Measurements from ENCODE around the gene PDIA2.
"Not testable (repeated sequence)": the region's sequence is repeated elsewhere in the genome, so short reads cannot be mapped to it uniquely, and the experiment has no call there.

Gene PDIA2

DNA sequence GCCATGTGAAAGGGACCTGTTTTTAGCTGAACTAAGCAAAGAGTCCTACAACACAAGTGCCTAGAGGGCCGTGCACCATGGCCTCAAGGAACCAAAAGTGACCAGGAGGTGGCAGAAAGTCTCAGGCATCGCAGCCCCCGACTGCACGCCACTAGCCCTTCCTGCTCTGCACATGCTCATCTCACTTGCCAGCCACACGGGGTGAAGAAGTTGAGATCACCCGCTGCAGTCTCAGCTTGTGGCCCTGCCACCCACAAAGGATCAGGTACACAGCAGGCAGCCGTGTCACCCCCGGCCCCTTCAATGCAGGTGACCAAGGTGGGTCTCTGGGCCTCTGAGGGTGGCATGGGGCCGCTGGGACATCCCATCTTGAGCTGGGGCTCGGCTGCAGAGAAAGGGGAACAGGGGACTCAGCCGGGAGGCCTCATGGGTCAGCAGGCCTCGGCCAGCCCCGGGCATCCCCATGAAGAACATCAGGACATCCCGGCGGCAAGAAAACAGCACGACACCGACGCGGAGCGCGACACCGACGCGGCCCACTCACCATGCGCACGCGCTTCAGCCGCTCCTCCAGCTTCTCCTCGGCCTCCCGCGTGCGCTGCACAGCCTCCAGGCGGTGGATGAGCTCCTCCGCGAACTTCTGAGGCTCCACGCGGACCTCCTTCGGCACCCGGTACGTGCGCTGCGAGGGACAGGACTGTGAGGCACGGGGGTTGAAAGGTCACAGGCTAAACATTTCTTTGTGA is 21.0 kb downstream of the PDIA2 start:
- DNase-seq, result peak; percentile 40

DNA sequence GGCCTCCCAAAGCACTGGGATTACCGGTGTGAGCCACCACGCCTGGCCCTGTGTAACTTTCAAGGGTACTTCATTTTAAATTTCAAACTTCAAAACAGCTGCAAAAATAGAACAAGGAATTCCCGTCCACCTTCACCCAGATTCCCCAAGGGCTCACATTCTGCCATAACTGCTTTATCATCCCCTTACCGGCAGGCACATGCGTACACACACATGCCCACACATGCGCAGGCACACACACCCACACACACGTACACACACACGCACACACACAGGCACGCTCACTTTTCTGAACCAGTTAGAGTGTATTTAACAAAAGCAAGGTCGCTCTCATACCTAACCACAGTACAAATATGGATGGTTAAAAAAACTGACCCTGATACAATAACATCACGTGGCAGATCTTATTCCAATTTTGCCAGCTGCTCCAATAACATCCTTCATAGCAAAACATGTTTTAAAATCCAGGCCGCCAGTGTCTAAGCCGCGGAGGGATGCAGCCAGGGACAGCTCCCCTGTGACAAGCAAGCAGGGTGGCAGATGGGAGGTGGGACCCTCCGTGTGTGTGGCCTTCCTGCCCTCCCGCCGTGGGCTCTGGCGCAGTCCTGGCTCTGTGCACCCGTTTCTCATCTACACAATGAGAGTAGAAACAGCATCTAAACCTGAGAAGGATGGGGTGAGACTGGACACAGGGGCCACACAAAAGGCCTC is 23.1 kb downstream of the PDIA2 start:
- DNase-seq, result no peak

DNA sequence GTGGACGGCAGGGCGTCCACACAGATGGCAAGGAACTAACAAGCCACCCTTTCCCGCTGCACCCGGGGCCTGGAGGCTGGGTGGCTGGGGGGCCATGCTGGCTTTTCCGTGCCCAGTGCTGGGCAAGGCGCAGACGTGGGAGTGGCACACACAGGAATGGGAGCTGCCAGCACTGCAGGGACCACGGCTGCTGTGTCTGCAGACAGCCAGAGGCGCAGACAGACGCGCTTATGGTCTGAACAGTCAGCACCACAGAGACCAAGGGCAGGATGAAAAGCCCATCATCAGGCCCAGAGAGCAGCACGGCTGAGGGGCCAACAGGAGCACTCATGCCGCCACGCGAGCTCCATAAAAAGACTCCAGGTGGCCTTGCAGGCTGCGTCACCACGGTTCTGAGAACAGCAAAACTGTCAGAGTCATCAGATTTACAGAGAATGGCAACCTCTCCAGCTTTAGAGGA is 24.0 kb downstream of the PDIA2 start:
- DNase-seq, result no peak

DNA sequence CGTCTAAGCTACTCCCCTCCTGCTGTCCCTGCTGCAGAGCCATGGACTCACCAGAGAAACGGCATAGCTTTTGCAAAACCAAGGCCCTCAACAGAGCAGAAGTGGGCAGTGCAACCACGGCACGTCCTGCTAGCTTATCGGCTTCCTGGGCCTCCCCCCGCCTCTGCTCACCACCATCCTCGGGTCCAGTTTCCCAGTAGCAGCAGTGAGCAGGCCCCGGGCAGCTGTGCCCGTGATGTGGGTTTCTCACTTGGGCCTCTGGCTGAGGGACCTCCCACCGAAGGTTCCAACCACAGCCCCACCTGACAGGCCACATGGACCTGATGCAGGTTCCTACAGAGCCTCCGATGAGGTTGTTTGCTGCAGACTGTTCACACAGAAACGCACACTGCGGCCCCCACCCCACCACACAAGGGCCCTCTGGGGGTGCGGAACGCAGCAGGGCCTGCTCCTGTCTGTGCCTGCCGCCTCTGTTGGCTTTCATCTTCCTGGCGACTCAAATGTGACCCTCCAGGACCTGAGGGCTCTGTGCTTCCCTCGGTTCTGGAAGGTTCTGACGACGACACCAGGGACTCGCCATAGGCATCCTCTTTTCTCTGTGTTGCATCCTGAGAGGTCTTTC is 24.8 kb downstream of the PDIA2 start:
- DNase-seq, result no peak

DNA sequence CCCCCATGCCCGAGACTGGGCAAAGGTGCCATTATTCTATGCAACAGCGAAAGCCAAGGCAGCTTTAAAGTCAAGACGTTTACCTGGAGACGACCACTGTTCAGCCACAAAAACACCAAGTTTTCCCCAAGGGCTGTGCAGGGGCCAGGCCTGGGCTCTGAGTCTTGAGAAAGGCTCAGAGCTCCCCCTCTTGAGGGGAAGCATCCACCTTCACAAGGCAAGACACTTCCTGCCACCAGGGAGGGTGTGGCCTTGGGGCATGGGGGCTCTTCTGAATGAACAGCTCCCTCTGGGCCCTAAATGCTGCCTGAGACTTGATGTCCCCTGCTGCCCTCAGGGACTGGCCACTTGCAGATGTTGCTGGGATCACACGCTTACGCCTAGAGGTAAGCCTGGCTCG is 26.5 kb downstream of the PDIA2 start:
- DNase-seq, result peak; percentile 40

DNA sequence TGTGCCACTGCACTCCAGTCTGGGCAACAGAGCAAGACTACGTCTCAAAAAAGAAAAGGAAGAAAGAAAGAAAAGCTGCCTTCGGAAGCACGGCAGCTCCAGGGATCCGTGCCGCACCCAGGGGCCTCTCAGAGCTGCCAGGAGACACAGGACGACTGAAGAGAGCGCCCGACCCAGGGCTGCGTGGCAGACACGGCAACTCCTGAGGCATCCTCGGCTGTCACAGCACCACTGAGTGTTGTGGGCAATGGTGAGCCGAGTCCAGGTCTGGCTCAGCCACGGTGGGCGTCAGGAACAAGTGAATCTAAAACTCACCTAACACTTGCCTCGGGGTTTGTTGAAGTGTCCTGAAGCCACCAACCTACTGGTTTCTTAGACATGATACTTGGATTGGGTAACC is 28.8 kb downstream of the PDIA2 start:
- no peak for DNase-seq

DNA sequence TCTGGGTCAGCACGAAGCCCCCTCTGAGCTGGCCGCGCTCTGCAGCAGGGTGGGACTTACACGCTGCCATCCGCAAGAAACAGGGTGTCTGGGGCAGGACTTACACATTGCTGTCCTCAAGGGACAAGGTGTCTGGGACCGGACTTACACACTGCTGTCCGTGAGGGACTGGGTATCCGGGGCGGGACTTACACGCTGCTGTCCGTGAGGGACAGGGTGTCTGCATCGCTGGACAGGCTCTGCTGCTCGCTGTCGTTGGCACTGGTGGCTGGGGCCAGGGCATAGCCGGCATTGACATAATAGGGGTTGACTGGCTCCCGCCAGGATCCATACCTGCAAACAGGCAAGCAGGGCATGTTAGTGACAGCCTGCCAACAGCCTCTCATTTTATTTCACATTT is 31.4 kb downstream of the PDIA2 start:
- DNase-seq, result no peak

DNA sequence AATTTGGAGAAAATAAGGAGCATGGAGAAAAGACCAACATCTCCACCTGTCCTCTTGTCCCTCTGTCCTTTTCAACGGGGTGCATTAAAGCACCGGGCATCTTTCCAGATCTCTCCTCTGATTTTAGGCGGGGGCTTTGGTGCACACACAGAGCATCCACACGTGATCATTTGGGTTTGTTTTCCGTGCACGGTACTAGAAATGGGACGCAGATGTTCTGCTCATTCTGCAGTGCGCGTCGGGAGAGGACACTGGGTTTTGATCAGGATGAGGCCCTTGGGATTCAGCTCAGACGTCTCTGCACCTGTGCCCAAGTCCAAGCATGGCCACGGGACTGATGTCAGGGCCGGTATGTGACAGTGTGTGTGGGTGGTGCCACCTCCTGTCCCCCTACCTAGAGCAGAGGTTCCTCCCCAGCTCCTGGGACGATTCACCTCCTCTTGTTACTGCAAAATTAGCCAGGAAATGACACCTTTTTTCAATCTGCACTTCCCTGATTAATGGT is 31.9 kb downstream of the PDIA2 start:
- DNase-seq, result no peak

DNA sequence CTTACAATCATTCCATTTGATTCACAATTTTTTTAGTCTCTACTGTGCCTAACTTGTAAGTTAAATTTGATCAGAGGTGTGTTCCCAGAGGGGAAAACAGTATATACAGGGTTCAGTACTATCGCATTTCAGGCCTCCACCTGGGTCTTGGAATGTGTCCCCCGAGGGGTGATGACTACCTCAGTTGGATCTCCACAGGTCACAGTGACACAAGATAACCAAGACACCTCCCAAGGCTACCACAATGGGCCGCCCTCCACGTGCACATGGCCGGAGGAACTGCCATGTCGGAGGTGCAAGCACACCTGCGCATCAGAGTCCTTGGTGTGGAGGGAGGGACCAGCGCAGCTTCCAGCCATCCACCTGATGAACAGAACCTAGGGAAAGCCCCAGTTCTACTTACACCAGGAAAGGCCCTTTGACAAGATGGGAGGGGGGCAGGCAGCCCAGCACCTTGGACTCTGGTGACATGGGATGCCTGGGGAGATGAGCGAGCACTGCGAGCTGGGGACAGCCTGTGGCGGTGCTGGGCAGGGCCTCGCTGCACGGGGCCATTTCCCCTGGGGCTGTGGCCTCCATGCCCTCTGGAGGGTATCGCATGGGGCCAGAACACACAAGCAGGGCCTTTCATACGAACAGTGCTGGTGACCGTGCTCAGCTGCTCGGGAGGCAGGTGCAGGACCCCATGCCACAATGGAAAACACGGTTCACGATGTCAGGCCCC is 33.9 kb downstream of the PDIA2 start:
- DNase-seq, result no peak

DNA sequence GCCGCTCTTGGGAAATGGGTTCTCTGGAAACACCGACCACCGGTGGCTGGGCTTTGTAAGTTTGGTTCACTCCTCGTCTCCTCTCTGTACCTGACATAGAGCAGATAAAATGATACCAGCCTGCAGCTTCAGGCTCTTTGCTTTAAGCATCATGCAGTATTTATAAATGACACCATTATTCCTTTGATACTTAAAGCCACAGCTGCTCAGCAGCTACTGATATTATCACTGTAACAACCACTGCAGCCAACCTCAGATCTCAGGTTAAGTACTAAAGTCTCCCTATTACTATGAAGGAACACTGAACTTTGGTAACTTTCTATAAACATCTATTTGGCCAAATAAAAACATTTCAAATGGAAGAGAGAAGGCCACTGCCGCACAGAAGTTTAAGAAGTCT is 34.6 kb downstream of the PDIA2 start:
- DNase-seq, result no peak

DNA sequence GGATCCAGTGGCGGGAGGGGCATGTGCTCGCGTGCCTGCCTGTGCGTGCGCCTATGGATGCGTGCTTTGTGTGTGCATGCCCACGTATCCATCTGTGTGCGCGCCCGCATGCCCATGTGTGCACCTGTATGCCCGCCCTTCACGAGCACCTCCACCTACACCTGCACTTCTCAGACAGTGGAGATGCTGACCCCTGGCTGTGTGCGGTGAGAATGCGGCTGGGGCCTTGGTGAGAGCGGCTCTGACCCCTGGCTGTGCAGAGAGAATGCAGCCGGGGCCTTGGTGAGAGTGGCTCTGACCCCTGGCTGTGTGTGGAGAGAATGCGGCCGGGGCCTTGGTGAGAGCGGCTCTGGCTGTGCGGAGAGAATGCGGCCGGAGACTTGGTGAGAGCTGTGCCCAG is 35.7 kb downstream of the PDIA2 start:
- no peak for DNase-seq

DNA sequence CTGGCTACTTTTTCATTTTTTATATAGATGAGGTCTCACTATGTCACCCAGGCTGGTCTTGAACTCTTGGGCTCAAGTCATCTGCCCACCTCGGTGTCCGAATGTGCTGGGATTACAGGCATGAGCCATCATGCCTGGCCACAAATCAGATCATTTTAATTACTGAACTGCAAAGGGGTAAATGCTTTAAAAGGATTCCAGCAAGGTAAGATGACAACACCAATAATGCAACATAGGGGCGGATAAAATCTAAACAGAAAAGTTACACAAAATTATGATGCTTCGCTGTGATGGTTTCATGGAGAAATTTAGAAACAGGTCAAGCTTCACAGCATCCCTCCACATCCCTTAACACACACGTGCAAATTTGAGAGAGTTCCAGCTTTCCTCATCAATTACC is 37.2 kb downstream of the PDIA2 start:
- no peak for DNase-seq

DNA sequence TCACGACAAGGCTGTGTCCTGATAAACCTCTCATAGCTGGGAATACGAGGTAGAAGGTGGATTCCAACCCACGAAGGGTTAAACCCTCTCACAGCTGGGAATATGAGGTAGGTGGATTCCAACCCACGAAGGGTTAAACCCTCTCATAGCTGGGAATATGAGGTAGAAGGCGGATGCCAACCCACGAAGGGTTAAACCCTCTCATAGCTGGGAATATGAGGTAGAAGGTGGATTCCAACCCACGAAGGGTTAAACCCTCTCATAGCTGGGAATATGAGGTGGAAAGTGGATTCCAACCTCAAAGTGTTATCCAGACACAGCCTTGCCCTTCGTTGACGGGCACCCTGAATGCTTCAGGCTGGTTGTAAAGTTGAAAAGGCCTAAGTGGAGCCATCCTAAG is 38.6 kb downstream of the PDIA2 start:
- no peak for DNase-seq

DNA sequence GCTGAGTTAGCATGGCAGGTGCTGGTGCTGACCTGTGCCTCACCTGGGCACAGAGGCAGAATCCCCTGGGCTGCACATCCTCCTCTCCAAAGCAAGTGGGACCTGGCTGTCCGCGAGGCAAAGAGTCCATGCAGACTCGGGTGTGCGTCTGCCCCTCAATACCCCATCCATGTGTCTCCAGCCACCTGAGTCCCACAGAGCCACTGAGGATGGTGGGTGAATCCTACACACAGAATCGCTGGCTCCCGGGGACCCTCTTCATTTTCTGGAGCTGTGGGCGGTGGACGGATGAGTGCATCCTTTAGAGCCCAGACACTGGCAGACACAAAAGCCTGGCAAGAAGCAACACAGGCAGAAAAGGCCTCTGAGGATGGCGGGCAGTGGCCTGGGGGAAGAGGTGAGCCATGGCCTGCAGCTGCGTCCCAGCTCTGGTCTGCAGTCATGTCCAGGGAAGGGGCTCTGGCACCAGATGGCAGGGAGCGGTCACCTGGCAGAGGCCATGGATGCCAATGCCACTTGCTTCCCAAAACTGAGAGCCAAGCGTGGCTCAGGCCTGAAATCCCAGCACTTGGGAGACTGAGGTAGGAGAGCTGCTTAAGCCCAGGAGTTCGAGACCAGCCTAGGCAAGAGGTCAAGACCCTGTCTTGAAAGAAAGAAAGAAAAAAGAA is 39.6 kb downstream of the PDIA2 start:
- no peak for DNase-seq

DNA sequence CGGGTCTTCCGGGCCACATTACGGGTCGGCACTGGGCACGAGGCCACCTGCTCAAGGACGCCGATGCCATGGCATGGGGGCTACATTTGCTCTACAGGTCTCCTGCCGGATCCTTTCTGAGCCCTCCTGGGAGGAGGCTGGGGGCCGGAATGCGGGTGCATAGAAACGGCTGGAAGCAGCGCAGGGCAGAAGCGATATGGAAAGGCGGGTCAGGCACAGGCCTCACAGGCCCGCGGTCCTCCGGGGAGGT is 41.2 kb downstream of the PDIA2 start:
- DNase-seq, result no peak

DNA sequence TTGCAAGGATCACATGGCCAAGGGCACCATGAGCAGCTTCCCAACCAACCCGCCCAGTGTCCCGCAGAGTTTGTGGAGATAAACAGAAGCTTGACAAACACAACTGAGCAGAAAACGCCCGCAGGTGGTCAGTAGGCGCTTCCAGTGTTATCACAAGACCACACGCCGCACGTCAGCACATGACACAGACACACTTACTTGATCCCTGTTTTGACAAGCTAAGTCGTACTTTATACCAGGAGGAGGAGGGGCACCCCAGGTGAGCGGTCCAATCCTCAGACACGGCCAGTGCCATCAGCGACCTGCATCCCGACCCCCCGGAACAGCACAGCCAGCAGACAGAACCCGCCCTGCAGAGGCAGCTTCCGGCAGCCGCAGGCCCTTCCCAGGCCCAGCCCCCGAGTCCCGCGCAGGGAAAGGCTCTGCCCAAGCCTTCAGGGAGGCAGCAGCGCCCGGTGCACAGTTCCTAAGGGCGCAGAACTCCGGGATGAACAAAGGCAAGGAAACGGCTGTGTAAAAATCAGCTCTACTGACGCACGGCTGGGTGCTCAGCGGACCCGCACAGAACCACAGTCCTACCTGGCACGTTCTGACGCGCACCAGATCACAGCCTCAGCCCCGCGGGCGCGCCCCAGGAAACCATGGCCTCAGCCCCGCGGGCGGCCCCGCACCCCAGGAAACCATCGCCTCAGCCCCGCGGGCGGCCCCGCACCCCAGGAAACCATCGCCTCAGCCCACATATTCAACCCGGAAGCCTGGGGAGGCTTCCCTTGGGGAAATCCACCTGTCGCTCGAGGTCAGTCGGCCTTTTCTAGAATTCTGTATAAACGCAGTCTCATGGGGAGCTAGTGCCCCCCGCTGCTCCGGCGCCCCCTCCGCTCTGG is 41.7 kb downstream of the PDIA2 start:
- peak; percentile 78 for DNase-seq

DNA sequence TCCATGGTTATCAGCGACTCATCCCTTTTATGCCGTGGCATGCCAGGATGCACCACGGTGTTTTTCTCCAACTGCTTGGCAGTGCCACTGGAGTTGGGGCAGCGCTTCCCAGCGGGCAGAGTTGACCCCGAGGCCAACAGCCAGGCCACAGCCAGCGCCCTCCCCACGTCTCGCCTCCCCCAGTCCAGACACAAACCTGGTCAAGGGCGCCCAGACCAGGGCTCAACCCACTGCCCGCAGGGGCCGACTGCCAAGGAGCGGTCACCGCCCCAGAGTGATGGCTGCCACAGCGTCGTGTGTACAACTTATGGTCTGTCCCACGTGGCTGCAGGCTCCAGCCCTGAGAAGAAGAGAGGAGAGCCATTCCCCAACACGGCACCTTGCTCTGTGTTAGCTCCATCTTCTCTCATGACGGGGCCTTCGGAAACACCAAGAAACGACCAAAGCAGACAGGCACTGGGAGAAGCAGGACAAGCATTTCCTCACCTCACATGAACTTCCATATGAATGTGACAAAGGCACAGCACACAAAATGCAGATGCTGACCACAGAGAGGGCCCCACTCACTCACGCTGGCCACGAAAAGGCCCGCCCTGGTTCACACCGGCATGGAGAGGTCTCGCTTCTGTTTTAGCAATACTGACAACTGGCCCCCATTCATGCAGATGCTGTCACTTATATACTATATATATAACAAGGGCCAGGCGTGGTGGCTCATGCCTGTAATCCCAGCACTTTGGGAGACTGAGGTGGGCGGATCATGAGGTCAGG is 42.6 kb downstream of the PDIA2 start:
- no peak for DNase-seq

DNA sequence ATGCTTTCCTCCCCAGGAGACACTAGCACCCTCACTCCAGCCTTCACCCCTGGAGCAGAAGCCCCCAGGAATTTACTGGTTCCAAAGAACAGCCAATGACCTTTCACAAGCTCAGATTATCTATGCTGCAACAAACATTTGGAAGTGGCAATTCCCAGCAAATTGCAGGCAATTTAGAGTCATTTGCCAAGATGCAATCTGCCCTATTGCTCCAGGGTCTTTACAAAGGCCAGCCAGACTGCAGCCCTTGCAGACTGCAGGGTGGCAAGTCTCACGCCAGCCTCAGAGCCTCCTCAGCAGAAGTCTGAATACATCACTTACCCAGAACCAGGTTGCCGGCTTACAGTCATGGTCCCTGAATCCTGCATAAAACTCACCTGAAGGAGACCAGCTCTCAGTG is 47.8 kb downstream of the PDIA2 start:
- no peak for DNase-seq

DNA sequence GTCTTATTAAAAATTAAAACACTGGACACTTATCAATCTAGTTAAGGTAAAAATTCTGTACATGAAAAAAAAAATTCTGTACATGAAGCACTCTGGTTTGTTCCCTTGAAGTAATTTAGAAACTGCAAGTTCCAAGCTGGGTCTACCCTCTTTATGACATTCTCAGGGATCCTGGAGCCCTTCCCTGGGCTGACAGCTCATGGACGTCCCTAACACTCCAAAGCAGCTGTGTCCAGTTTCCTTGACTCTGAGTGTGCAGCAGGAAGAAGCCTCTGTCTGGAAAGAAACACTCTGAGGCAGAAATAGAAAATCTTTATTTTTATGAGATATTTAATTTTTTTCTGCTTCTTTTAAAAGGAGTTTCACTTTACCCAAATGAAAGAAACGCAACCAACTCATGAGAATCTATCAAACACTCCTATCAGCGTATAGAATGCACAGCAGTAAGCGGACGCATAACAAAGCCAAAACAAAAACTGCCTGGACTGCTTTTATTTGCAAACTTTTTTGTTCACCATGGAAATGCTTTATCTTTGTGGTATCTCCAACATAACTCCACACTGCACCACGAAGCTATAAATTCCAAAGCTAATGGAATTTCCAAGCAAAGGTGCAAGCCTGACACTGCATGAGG is 48.3 kb downstream of the PDIA2 start:
- DNase-seq, result not testable (repeated sequence)

DNA sequence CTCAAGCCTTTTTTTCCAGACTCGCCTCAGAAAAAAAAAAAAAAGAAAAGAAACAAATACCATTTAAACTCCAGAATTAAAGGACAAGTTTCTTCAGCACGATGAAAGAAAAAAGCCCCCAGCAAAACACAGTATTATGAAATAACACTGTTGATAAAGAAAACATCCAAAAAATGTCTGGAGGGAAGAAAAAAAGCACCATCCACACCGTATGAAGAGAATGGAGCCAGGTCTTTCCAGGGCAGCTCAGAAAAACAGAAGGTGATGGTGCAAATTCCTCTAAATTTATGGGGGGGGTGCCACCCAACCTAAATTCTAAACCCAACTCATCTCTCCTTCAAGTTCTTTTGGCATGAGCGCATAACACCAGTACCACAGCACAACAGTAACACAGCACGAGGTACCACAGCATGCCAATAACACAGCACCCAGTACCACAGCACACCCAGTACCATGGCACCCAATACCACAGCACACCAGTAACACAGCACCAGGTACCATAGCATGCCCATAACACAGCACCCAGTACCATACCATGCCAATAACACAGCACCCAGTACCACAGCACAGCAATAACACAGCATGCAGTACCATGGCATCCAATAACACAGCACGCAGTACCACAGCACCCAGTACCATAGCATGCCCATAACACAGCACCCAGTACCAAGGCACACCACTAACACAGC is 50.6 kb downstream of the PDIA2 start:
- DNase-seq, result no peak

Measured in CD4-positive, alpha-beta T cell treated with Interleukin-6 for 4 hours (primary cell).